GM19438 (cell line): ENCODE data around the gene CORO7.
A peak's percentile ranks its signal among the peaks of the same experiment; 100 is the strongest.

Experiments
- ATAC-seq: cut with Tn5 transposase; IDR thresholded peaks from one replicate; pipeline ENCODE4 v1.9.1; 2021; ENCODE audit warnings: low read depth; ENCODE audit not compliant: unreplicated experiment

Gene CORO7

GRCh38 chr16:4313563-4314531 lies 102.5 kb downstream of the CORO7 start:
- peak; percentile 67 for ATAC-seq

- no peak for ATAC-seq
These were observed 106.5 kb downstream of the CORO7 start for GRCh38 chr16:4309833-4310266.

GRCh38 chr16:4309102-4309832 lies 107.1 kb downstream of the CORO7 start:
- ATAC-seq: no peak

GRCh38 chr16:4307215-4308037 lies 109.0 kb downstream of the CORO7 start:
- peak; percentile 83 for ATAC-seq

- ATAC-seq: no peak
These were observed 109.8 kb downstream of the CORO7 start for GRCh38 chr16:4306470-4307214.
